ENCODE data around the gene PLCG1.

The PLCG1 gene

DNA sequence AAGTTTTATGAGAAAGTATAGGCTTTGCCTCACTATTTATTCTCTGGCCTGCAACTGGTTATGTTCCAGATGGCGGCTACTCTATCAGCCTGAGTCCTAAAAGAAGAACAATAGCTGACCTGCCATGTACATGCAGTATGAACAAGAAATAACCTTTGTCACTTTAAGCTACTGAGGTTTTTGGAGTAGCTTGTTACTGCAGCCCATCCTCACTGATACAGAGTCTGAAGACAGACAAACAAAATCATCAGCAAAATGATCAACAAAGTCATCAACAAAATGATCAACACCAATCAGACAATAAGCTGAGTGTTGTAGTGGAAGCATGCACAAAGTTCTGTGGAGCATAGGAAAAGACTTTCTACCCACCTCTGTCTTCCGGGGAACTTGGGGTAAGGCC, 82.5 kb downstream of the PLCG1 start:
- no peak for DNase-seq

DNA sequence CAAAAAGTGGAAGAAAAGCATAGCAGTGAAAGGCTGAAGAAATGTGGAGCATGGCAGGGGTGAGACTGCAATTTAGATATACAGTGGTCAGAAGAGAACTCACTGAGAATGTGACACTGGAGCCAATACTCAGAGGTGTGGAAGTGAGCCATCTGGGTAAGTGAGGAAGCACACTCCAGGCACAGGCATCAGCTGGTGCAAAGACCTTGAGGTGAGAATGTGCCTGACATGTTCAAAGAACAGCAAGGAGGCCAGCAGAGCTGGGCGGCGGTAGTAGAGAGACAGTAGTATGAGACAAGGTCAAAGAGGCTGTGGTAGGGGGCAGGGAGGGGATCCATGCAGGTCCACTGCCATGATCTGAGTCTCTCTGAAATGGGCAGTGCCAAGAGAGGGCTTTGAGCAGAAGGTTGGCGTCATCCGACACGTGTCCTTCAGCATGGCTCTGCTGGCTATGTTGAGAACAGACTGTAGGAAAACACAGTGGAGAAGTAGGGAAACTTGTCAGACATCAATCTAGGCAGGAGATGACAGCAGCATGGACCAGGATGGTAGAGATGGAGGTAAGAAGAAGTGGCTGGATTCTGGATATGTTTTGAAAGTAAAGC, 84.4 kb downstream of the PLCG1 start:
- no peak for DNase-seq

GRCh38 chr20:41222296-41222695, 85.0 kb downstream of the PLCG1 start:
- DNase-seq = no peak

GRCh38 chr20:41222703-41223102, 85.4 kb downstream of the PLCG1 start:
- no peak for DNase-seq

DNA sequence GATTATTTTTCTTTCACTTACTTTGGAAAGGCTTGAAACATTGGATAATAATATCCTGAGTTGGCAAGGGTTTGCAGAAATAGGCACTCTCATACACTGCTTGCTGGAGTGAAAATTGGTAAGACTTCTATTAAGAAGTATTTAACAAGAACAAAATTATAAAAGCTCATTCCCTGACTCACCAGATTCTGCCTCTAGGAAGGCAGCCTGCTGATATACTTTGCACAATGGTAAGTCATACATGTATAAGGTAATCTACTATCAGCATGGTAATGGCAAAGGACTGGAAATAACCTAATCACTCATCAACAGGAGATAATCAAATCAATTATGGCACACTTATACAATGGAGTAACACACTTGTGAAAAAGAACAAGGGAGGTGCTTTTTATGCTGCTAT, 85.8 kb downstream of the PLCG1 start:
- no peak for DNase-seq

DNA sequence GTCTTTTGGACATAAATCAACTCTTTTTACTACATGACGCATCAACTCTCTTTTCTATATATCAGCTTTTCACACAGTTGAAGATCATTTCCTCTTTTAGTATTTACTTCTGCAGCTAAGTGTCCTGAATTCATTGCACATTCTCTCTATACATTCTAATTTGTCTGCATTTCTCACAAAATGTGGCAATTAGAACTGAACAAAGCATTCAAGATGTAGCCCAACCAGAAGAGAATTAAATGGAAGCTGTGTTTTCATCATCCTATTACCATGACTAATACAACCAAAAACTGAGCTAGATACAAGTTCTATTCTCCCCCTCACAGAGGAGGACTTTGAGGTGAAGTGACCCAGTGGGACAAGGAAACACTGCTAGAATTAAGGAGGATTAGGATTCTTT, 86.9 kb downstream of the PLCG1 start:
- no peak for DNase-seq

GRCh38 chr20:41225091-41225490, 87.7 kb downstream of the PLCG1 start:
- no peak for DNase-seq

DNA sequence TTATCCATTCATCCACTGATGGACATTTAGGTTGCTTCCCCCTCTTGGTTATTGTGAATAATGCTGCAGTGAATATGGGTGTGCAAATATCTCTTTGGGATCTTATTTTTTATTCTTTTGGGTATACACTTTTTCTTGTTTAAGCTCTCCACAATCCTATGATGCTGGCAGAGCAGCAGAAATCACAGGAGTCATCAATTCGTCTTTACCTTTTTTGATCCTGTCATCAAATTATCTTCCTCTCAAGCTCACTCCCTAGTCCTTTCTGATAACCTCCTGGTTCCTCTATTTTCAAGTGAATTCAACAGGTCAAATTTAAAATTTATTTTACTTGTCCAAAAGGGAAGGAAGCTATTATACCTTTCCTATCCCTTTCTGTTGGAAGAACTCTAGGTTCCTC, 89.1 kb downstream of the PLCG1 start:
- DNase-seq = no peak

Measured in stimulated activated CD4-positive, alpha-beta T cell treated with anti-CD3 and anti-CD28 coated beads, Interleukin-4, amount 100 ng/mL, for 4 hours (primary cell).